NCI-H345 treated with DMSO at 0.1 percent for 48 hours (cell line): ENCODE measurements around the gene SHLD1.

Experiments used
- DNase-seq: peaks from one replicate; lab custom pipeline; 2025; ENCODE audit not compliant: unreplicated experiment; lab: John Stamatoyannopoulos, UW

SHLD1 gene

DNA sequence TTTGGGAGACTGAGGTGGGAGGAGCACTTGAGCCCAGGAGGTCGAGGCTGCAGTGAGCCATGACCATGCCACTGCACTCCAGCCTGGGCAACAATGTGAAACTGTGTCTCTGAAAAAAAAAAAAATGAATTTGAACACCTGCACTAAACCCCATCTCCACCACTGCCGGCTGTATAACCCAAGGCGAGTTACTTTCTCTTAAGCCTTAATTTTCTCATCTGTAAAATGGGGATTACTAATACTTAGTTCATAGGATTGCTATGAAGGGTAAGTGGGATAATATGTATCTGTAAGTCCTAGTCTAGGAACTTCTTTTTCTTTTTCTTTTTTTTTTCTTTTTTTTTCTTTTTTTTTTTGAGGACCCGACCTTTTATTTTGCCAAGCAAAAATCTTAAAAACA lies 61.5 kb downstream of the SHLD1 start:
- DNase-seq: no peak

DNA sequence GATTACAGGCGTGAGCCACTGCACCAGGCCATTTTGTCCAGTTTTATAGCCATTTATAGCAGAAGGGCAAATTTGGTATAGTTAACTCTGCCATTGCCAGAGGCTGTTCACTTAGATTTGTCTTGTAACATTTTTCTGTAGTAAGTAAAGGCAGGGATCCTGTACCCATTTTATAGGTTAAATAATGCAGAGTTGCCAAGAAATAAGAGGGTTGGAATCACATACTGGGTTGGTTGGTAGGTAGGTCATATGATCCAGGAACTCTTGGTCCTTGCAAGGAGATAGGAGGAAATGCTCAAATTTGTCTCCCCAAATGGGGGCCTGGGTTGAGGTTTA lies 68.1 kb downstream of the SHLD1 start:
- DNase-seq: no peak

DNA sequence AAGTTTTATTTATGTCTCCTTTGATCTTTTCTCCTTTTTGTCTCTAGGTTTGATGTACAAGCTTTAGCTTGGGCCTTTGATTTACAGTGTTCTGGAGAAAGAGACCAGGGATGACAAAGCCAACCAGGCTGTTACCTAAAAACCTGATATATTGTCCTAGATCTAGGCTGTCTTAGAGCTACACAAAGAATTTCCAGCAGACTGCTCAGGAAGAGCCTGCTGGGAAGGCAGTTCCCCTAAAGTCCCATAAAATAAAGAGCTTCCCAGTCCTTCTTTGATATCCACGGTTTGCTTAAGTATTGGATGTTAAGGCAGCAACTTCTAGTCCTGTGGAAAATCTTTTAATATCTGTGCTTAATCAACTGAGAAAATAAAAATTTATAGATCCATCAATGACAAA lies 70.5 kb downstream of the SHLD1 start:
- DNase-seq: no peak

DNA sequence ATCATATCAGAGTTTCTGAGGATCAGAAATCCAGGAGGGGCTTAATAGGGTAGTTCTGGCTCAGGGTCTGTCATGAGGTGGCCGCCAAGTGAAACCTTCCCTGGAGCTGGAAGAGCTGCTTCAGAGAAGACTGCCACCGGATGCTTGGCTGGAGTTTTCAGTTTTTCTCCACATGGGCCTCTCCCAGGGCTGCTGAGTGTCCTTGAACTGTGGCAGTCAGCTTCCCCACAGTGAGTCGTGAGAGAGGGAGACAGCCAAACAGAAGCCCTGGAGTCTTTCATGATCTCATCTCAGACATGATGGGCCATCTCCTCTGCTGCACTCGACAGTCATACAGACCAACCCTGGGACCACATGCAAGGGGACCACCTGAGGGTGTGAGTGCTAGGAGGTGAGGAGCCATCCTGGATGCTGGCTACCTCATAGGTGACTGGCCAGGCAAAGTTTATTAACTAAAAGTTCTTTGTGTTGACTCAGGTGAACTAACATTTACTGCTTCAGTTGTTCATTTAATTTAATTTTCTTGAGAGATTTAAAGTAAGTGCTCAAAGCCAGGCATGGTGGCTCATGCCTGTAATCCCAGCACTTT lies 71.5 kb downstream of the SHLD1 start:
- no peak for DNase-seq

- DNase-seq: no peak
These were observed 72.4 kb downstream of the SHLD1 start for GRCh38 chr20:5822569-5822968.

DNA sequence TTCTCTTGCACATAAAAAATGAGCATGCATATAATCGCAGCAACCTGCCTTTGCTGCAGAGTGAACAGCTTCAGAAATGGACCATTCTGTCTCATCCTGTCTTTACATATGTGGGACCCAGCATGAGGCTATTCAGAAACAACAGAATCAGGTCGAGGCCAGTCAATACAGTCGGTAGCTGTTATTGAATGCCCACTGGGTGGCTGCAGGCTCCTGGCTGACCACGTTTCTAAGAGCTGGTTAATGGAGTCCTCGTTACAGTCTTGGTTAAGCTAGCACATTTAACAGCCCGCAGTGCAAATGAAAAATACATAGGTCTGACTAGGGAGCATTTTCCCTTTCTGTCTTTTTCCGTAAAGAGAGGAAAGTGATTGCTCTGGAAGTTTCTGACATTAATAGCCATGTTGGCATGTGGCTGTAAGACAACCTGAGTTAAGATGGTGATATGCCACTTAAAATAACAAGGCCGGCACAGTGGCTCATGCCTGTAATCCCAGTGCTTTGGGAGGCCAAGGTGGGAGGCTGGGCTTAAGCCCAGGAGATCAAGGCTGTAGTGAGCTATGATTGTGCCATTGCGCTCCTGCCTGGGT lies 75.0 kb downstream of the SHLD1 start:
- DNase-seq: no peak

- no peak for DNase-seq
These were observed 77.1 kb downstream of the SHLD1 start for GRCh38 chr20:5827098-5827853.

- no peak for DNase-seq
These were observed 77.7 kb downstream of the SHLD1 start for GRCh38 chr20:5827861-5828260.

- no peak for DNase-seq
These were observed 79.1 kb downstream of the SHLD1 start for GRCh38 chr20:5829241-5829809.

DNA sequence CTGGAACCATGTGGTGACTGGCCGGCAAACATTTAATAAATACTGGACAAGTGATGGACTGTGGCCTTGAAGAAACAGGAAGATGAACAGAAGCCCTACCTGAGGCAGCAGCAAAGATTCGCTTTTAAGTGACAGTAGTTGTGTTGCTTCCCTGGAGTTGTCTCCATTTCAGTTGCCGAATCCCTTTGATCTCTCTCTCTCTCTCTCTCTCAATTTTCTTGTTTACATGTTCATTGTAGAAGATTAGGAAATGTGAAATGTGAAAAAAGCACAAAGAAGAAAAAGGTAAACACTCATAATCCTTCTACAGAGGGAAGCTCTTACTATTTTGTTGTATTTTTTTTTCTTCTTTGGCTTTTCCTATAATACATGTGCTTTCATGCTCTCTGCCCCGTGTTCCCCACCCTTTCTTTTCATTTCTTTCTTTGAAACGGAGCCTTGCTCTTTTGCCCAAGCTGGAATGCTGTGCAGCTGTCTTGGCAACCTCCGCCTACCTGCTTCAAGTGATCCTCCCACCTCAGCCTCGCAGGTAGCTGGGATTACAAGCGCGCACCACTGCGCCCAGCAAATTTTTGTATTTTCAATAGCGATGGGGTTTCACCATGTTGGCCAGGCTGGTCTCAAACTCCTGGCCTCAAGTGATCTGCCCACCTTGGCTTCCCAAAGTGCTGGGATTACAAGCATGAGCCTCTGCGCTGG lies 81.5 kb downstream of the SHLD1 start:
- no peak for DNase-seq

DNA sequence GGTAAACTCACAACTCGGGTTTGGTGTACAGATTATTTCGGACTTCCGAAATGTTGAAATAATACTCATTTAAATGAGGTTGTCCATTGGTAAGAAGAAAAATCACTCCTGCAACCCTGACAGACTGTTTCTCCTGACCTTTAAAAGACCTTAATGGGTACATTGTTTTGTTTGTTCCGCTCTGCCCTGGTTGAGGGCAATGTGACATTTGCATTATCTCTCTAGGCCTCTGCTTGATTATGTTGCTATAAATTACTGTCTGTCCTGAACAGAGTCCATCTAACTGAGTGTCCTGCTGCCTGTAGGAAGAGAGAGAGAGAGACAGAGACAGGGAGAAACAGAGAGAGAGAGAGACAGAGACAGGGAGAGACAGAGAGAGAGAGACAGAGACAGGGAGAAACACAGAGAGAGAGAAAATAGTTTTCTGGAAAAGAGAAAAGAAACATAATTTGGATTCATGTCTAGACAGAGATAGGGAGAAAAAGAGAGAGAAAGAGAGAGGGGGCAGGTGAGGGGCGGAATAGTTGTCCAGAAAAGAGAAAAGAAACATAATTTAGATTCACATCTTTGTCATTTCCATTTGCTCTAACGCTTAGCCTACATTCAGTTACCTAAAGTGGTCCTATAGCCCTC lies 83.2 kb downstream of the SHLD1 start:
- no peak for DNase-seq

DNA sequence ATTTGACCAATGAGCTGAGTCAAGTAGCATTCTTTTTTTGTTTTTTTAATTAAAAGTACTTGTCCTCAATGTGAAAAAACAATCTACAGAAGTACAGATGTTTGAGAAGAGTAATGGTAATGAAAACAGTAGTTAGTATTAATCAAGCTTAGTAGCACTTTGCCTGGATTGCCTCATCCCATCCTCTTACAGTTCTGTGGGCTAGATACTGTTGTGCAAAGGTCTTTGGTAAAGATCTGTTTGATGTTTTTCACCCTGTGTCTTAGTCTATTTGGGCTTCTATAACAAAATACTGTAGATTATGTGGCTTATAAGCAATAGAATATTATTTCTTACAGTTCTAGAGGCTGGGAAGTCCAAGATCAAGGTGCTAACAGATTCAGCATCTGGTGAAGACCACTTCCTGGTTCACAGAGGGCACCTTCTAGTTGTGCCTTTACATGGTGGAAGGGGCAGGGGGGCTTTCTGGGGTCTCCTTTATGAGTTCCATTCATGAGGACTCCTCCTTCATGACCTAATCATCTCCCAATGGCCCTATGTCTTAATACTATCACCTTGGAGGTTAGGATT lies 84.3 kb downstream of the SHLD1 start:
- DNase-seq: no peak

DNA sequence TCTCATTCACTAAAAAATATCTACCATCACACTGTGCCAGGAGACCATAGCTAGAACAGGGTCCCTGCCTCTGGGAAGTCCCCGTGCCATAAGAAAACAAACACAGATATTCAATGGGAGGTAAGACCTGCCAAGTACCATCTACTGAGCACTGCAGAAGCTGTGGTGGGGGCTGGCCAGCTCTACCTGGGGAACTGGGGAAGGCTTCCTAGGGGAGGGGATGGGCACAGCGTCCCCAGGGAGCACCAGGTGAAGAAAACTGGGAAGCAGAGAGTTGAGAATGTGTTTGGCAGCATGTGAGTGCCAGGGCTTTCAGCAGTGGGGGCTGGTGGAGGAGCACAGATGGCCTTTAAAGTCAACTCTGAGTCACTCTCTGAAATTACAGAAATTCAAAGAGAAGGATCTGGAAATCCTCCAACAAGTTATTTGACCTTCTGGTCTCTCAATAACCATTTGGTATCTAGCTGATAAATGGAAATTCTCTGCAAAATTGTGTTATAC lies 85.2 kb downstream of the SHLD1 start:
- no peak for DNase-seq

DNA sequence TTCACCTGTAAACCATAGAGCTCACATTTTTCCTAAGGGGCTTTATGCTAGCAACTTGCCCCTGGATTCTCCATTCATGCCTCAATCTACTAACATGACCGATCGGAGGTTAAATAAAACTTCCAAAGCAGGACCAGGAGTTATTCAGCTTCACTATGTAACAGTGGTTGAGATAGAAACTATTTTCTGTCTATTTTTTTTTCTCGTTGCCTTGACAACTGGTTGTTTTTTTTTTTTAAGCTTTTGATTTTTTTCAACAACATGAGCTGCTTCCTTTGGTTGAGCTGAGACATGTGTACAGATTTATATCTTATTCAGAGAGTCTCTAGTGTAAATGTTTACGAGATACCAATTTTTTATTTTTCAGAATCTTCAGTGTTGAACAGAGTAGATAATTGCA lies 85.7 kb downstream of the SHLD1 start:
- no peak for DNase-seq

DNA sequence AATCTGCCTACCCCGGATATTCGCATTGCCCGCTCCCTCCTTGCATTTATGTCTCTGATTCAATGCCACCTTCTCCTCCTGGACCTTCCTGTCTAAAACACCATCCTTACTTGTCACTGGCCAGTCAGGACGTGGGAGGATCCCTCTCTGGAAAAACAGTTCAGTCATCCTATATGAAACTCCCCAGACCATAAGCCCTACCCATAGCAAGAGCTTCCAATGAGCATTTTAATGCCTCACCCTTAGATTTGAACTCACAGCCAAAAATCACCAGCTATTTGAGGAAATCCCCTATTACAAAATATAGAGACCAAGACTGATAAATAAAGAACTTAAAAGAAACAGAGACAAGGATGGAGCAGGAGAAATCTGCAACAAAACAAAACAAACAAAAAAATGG lies 86.4 kb downstream of the SHLD1 start:
- no peak for DNase-seq

DNA sequence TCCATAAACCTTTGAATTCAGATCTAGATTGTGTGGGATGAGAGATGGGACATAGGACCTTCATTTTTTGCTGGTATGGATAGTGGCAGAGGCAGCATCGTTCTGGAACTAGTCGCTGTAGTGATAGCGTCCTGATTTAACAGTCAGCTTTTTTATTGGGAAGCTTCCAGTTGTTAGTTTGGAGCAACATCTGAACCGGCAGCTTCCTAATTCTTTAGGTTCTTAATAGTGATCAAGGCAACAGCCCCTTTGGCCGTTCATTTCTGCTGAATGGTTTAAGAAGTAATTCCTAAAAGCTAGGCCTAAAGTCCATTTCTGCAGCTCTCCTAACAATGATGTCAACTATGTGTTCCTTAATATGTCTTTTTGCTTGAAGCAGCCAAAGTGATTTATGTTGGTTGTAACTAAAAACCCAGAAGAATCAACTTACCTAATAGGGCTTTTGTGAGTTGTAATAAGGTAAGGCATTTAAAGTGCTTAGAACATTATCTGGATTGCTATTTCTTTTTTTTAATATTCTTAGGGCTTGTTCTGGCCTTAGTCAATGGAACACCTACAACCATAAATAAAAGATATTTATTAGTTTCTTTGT lies 90.3 kb downstream of the SHLD1 start:
- DNase-seq: no peak

DNA sequence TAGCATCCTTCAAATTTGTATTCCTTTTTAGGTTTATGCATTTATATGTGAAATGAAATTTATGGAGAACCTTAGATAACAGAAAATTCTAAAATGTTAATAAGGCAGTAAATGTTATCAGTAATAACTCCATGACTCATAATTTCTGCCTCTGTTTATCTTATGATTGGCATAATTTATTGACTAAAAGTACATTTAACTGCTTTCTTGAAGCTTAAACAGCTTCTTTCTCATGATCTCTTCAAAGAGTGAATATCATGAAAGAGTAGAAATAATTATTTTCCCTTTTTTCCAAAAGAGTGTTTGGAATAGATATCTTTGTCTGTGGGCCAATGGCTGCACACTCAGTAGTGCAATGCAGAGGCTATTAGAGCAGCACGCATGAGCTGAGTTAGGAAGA lies 91.3 kb downstream of the SHLD1 start:
- no peak for DNase-seq

- no peak for DNase-seq
These were observed 92.3 kb downstream of the SHLD1 start for GRCh38 chr20:5842465-5842864.

DNA sequence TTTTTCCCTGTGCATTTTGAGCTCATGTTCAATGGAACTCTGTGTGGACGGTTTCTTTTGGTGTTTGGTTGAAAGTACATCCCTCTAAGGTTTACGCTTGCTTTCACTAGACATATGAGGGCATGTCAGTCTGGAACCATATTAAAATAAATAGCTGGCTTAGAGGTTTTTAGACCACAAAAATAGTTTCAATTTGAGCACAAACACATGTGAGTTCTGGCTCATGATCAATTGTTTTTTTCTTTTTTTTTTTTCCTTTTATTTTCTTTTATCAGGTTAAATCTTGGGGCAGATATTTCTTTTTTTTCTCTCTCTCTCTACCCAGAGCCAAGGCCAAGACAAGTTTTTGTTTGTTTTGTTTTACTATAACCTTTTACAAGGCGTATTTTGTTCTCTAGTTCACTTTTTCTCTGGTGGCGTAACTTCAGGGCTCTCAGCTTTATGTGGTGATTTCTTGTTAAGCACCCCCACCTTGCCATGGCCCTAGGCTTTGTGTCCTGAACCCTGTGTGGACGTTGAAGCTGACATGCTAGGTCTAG lies 92.9 kb downstream of the SHLD1 start:
- no peak for DNase-seq

- peak; percentile 95 for DNase-seq
These were observed 94.0 kb downstream of the SHLD1 start for GRCh38 chr20:5844063-5844681.
